KOPT-K1 (cell line): ENCODE data around the gene CEMIP.

Experiments used
- H3K27ac ChIP-seq: fragments of 200-600 bp; sonication (generic); 2 replicates; pipeline ENCODE4 v1.5.1; 2016; ENCODE audit warnings: antibody characterized with exemption, mild to moderate bottlenecking, low read depth, low read length; ENCODE audit not compliant: poor library complexity, severe bottlenecking
- H3K36me3 ChIP-seq: fragments of 200-600 bp; sonication (generic); 2 replicates; pipeline ENCODE4 v1.5.1; 2017; ENCODE audit warnings: antibody characterized with exemption, mild to moderate bottlenecking, low read length, moderate library complexity; ENCODE audit not compliant: insufficient read depth
- H3K9me3 ChIP-seq: fragments of 200-600 bp; sonication (generic); 2 replicates; pipeline ENCODE4 v1.5.1; 2017; ENCODE audit warnings: antibody characterized with exemption, low read length, mild to moderate bottlenecking; ENCODE audit not compliant: insufficient read depth, poor library complexity, severe bottlenecking

The CEMIP gene

DNA sequence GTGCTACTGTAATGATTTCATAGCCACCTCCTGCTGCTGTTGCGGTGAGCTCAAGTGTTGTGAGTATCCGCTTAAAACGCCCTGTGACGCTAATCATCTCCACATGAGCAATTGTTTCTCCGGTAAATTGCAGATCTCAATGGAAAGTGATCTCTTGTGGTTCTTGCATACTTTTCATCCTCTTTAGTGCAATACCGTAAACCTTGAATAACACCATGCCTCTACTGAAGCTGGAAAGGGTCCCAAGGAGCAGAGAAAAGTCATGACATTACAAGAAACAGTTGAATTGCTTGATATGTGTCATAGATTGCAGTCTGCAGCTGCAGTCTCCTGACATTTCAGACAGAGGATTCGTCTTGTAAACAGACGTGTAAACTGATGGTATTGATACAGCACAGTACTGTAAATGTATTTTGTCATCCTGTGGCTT lies 6.0 kb upstream of the CEMIP start:
- H3K36me3 ChIP-seq: no peaks in the 10 kb centered on the region
- no peak overlapping the region for H3K27ac ChIP-seq
- no peaks in the 10 kb centered on the region for H3K9me3 ChIP-seq

DNA sequence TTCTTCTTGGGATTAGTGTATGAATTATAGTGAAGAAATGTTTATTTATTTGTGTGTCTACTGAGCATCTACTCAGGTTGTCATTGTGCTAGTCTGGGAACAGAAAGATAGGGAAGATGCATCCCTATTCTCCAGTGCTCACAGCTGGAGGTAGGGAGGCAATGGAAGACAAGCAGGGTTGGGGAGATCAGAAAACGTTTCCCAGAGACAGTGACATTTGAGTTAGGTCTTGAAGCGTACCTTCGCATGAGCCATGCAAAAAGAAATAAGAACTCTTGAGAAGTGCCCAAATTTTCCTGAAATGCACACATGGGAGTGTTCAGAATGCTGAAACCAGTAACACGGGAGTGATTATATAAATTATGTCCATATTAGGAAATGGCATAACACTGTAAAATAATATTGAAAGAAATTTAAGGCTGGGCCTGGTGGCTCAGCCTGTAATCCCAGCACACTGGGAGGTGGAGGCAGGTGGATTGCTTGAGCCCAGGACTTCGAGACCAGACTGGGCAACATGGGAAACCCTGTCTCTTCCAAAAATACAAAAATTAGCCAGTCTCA lies 5.3 kb upstream of the CEMIP start:
- H3K27ac ChIP-seq: no peak overlapping the region
- H3K36me3 ChIP-seq: no peaks in the 10 kb centered on the region
- H3K9me3 ChIP-seq: no peaks in the 10 kb centered on the region

DNA sequence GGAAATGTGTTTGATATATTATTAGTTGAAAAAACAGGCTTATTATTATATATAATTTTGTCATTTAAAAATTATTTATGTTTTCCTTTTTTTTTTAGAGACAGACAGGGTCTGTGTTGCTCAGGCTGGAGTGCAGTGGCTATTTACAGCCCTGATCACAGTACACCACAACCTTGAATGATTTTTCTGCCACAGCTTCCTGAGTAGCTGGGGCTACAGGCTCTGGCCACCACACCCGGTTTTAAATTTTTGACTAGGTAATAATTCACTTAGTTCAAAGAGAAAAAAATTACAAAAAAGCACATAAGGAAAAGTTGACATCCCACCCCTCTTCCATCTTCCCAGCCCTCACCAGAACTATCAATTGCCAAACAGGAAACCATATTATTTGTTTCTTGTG lies 4.7 kb upstream of the CEMIP start:
- Histone ChIP-seq H3K9me3 (no peaks in the 10 kb centered on the region), H3K36me3 (no peaks in the 10 kb centered on the region), H3K27ac (no peak overlapping the region)

DNA sequence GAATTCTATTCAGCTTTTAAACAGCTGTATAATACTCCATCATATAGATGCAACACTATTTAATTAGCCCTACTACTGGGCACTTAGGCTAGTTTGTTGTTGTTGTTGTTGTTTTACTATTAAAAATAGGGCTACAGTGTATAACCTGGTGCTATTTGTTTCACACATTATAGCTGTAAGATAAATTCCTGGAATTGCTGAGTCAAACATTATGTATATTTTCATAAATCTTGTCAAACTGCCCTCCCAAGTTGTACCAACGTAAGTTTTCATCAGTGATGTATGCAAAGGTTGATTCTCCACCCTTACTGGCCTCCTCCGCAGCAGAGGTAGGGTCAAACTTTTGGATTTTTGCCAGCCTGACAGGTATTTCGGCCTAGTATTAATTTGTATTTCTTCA lies 3.8 kb upstream of the CEMIP start:
- Histone ChIP-seq H3K36me3 (no peaks in the 10 kb centered on the region), H3K9me3 (peaks cover 5% of the 10 kb centered on the region), H3K27ac (no peak overlapping the region)

DNA sequence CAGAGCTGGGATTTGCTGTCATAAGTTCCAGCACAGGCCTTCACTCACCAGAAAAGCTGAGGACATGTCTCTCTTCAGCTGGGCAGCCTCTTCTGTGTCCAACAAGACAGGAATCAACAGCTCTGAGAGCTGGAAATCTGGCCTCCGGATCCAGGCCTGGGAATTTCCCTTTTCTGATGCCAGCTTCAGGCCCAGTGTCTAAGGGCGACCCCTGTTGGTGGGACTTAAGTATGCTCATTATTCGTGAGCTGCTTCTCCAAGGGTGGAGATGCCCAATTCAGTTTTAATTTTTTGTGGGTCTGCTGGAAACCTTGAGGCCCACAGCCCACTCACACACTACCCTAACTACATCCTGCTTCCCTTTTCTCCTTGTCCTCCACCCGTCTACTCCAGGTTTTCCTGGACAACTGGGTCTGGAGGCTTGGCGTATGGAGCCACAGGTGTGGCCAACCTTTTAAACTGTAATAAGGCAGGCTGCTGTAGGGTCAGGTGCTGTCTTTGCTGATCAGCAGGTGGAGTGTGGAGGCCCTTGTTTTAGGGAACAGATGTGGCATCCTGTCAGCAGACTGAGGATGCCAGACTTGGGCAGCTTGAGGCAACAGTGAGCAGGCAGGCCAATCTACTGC lies 2.6 kb upstream of the CEMIP start:
- no peak overlapping the region for H3K27ac ChIP-seq
- H3K9me3 ChIP-seq: peaks cover 11% of the 10 kb centered on the region
- no peaks in the 10 kb centered on the region for H3K36me3 ChIP-seq

DNA sequence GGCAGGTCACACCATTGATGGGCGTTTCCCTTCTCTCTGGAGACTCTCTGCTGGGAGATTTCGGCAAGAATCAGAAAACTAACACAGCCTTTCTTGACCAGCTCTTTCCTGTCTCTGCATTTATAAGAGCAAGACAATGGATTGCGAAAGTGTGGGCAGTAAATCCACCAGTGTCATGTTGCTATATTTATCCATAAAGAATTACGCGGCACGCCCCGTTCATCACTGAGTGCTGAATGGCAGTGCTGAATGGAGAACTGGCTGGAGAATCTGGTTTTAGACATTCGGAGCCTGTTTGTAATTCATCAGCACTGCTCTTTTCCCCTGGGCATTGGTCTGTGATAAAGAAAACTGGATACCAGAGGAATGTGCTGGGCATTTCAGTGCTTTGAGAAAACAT lies 2.0 kb upstream of the CEMIP start:
- no peak overlapping the region for H3K27ac ChIP-seq
- H3K36me3 ChIP-seq: no peaks in the 10 kb centered on the region
- peaks cover 11% of the 10 kb centered on the region for H3K9me3 ChIP-seq

DNA sequence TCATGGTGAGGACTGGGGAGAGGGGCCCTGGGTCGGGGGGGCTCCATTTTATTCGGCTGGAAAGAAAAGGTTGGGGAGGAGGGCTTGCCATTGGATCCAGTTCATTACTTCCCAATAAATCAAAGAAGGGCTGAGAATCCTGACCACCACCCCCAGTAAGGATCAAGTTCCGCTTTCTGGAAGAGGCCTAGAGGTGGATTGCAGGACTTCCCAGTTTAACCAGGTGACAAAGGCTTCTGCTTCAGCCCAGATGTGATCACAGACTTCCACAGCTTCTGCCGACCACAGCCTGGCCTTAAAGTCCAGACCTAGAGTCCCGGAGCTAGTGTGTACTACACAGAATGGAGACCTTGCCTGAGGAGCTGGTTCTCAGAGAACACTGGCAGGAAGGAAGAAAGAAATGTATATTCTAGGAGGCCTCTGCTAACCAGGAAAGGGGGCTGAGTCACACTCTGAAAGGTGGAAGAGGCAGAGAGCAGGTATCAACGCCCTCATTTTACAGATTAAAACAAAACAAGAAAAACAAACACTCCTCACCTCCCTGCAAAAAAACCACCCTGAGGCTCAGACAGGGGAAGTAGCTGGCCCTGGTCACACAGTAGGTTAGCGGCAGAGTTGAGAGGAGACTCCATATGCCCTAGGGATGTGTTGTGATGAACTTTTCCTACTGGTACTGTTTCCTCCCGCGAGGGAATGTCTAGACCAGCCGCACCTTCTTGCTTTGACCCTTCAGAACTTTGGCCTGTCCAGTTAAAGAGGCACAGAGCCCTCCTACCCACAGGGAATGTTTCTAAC lies 1.1 kb upstream of the CEMIP start:
- Histone ChIP-seq H3K36me3 (no peaks in the 10 kb centered on the region), H3K27ac (no peak overlapping the region), H3K9me3 (peaks cover 11% of the 10 kb centered on the region)

DNA sequence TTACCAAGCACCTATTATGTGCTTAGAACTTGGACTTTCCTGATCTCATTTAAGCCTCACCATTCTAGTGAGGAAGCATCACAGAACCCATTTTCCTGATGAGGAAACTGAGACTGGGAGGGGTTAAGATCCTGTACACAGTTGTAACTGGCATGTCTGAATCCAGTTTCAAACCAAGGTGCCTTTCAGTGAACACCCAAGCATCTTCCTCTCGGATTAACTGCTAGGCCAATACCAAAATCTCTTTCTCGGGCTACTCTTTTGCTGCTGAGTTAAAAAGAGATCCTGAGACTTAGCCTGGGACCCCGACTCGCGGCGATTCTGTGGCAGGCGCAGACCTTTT lies 578 bp upstream of the CEMIP start:
- Histone ChIP-seq H3K9me3 (peaks cover 11% of the 10 kb centered on the region), H3K36me3 (no peaks in the 10 kb centered on the region), H3K27ac (no peak overlapping the region)

DNA sequence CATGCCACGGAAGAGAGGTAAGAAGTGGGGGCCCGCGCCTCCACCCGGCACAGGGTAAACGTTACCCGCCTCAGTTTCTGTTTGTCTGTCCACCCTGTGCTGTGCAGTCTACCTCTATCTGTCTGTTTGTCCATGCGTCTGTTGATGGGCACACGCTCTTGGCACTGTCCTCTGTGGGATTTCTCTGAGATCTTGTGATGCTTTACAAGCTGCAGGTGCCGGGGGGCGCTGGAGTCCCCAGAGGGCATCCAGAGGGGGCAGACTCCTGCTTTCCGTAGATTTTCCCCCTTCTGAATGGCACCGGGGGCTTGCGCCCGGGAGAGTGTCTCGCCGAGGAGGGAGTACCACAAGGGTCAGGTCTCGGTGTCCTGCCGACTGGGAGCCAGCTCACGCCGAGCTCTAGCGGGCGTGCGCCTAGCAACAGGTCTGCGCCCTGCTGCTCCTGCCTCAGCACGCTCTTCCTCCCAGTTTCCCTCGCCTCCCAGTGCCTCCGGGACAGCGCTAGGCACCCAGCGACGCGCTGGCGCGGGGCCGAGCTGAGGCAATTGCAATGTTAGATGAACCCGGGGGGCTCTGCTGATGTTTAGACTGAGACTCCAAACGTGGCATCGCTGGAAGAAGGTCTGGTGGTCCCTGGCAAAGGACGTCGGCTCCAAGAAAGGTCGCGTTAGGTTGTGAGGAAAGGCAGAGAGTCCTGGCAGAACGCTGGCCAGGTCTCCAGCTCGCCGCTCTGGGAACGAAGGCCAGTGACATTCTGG lies 667 bp downstream of the CEMIP start:
- no peak overlapping the region for H3K27ac ChIP-seq
- no peaks in the 10 kb centered on the region for H3K36me3 ChIP-seq
- H3K9me3 ChIP-seq: peaks cover 11% of the 10 kb centered on the region

DNA sequence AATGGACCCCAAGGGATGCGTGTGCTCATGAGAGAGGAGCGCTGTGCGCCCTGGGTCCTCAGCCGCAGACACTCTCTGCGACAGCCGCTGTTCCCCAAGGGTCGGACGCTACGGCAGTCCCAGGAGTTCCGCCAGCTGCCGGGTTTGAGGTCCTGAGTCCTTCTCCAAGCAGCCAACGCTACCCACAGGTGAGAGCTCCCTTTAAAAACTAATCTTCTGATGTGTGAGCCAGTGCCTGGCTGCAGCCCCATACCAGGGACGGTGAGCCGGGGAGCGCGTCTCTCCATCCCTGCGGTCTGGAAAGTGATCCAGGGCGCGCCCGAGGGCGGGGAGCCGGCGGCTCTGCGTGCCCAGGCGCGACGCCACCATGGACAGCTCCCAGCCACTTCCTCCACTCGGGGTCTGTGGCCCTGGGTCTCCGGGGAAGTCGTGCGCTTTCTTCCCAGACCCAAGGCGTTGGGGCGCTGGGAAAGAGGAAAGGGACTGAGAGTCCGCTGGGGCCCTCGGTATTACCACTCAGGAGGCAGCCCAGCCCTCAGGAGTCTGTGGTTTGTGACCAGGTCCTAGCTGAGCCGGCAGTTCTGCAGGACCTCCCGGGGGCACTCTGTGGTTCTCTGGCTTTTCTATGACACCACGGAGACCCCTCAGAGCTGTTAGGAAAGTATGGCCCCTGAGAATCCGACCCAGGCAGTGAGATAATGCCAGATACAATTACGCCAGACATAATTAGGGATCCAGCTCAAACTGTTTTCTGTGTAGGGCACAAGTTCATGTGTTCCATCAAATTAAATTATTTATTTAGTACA lies 1.4 kb downstream of the CEMIP start:
- no peaks in the 10 kb centered on the region for H3K36me3 ChIP-seq
- H3K9me3 ChIP-seq: peaks cover 11% of the 10 kb centered on the region
- no peak overlapping the region for H3K27ac ChIP-seq

DNA sequence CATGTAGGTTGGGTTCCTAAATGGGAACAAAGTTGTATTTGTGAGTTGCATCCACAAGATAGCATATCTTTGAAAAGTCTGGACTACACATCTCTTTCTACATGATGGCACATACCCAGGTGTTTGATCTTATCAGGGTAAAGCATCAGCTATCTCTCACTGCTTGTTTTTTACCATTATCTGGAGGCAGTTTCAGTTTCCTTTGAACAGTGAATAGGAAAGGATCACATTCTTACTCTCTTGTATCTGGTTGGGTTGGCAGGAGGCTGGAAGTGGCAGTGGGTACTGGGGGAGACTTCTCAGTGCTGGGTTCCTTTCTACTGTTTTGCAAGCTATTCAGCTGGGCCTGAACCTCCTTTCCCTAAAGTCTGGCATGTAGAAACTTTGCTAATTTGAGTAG lies 4.1 kb downstream of the CEMIP start:
- no peaks in the 10 kb centered on the region for H3K36me3 ChIP-seq
- peak overlapping the region; percentile 32 for H3K27ac ChIP-seq
- H3K9me3 ChIP-seq: peaks cover 11% of the 10 kb centered on the region

DNA sequence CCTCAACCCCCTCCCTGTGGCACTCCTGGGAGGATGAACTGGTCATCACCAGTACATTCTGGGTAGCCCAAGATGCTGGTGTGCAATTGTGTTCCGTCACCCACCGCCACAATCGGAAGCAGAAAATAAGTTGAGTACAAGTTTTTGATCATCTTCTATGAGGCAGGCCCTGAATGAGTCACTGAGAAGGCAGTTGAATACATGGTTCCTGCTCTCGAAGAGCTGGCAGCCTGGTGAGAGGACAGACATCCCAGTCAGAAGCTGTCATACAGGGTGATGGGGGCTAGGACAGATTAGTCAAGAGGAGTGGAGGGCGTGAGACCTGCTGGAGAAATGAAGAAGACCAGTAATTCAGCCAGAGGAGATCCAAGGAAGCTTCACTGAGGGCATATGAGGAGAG lies 6.2 kb downstream of the CEMIP start:
- peaks cover 6% of the 10 kb centered on the region for H3K9me3 ChIP-seq
- no peak overlapping the region for H3K27ac ChIP-seq
- no peaks in the 10 kb centered on the region for H3K36me3 ChIP-seq

DNA sequence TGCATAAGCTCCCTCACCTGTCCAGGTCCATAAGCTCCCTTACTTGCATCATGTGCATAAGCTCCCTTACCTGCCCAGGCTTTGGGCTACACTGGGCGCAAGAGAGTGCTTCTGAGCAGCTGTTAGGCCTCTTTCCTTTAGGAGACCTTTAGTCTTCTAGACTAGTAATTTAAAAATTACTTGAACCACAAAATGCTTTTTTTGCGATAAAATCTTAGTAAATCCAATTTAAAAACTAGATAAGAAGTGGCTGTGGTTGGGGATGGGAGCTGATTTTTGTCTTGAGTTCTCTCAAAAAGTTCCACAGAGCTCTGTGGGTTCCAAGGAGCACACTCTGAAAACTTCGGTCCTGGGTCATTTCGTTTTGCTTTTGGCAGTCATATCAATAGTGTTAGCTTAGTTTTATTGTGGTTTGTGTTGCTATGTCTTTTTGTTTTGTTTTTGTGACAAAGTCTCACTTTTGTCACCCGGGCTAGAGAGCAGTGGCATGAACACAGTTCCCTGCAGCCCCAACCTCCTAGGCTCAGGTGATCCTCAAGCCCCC lies 6.7 kb downstream of the CEMIP start:
- H3K36me3 ChIP-seq: no peaks in the 10 kb centered on the region
- H3K9me3 ChIP-seq: peaks cover under 1% of the 10 kb centered on the region
- no peak overlapping the region for H3K27ac ChIP-seq

DNA sequence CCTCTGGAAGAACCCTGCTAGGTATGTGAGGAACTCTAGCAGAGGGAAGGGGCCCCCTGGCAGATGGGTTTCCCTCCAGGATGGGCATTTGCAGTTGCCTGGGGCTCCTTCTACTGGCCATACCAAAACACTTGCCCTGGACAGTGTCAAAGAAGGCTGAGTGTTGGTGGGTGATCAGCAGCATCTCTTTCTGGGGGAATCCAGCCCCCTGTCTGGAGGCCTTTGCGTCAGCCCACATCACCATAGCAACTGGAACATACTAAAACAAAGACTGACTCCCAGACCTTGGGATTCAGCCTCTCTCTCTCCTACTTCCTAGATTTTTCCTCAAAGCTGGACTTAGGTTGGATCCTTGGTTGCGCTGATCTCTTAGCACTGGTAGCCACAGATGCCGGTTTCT lies 8.1 kb downstream of the CEMIP start:
- H3K36me3 ChIP-seq: no peaks in the 10 kb centered on the region

More for the DNA sequence above, 8.1 kb downstream of the CEMIP start:
- Histone ChIP-seq H3K9me3 (no peaks in the 10 kb centered on the region), H3K27ac (no peak overlapping the region)
